ENCODE measurements around the gene AFF1.
"Not testable (repeated sequence)": the region's sequence is repeated elsewhere in the genome, so short reads cannot be mapped to it uniquely, and the experiment has no call there.

The AFF1 gene

DNA sequence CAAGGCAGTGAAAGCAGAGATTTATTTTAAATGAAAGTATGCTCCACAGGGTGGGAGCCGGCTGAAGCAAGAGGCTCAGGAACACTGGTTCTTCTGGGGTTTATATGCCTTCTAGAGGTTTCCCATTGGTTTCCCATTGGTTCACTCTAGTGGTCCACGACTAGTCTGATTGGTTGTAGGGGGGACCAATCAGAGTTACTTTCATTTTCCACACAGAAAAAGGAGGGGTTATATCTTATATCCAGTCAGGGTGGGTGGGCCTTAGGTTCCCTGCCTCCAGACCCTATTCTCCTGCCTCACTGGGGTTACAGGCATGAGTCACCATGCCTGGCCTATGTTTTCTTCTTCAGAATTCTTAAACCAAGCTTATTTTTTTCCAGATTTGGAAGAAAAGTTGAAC, 184.0 kb downstream of the AFF1 start:
- no peak for DNase-seq

DNA sequence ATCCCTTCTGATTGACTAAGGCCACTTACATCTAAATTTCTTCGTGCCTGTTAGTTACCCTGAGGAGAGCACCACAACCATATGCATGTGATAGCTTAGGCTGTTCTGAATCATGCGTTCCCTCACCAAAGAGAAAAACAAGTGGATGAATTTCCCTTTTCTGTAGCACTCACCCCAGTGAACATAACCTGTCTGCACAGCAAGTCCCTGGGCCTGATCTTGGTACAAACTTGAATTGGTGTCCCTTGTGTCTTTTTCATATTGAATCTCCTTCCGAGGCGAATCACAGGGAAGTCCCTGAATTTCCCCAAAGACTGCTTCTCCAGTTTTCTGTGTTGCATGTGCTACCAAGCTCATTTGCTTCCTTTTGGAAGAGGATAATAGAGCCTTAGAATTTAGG, 185.2 kb downstream of the AFF1 start:
- no peak for DNase-seq

DNA sequence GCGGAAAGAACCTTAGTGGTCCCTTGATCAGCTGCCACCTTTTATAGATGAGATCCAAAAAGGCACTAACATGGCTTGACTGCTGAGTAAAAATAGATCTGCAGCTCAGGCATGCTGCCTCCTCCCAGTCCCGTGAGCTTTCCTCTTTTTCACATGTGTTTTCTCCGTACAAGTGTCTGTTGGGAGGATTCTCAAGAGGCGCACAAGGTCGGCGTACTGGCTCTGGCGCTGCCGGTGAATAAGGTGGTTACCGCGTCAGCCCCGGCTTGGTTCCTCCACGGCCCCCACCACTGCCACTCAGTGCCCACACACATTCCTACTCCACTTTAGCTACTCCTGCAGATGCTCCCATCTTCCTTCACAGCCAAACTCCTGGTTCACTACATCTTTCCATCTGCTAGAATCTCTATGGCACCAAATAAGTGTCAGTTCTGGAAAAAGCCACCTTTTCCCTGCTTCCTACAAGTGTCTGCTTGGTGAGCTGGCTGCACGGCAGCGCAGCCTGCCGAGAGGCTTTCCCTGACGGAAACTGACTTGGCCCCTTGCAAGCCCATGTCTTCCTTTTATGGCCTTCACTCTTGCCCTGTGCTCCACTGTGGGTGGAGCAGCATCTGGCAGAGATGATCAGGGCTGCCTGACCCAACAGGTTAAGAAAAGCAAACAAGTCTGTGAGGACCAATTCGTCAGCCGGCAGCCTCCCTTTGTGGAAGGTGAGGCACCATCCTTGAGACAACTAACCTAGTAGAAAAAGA, 185.8 kb downstream of the AFF1 start:
- no peak for DNase-seq

DNA sequence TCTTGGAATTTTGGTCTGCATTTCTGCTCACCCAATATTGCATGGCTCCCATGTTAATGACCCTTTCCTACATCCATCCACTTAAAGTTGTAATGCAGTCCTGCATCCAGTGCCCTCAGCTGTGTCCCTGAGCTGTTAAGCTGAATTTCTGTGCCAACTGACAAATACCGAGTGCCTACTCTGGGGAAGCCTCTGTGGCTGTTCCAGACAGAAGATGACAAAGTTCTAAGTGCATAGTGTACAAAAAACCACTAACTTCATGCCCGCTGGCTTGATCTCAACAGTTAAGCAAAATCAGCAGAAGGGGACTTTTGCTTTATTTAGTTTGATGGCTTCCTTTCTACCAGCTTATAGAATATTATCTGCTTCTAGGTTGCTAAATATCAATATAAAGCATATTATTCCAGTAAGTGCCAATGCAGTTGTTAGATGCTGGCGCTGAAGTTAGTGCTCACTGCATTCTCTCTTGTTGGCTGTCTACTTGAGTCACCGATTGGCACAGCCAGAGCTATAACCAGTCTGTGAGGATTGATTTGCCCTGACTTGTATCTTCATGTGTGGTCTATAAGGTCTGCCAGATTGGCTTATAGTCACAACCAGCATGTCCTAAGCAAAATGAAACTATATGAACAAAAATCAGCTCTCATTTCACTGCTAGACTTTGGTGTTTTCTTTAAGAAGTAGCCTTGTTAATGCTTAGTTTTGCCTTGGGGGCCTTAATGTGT, 186.7 kb downstream of the AFF1 start:
- DNase-seq, result no peak

DNA sequence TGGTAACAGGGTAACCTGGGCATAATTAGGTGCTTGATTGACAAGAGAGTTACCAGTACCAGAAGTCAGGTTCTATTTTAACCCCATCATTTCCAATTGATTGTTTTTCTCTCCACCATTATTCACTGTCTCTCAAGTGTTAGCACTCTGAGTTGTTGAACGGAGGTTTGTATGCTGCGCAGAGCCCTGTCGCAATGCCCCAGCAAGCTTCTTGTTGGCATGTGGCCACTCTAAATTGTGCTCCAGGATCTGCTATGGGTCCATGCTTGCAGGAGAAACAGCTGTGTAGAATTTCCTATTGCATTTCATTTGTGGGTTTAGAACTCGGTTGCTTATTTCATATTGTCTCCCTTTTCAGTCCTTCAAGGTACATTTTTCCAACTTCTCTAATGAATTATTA, 187.4 kb downstream of the AFF1 start:
- DNase-seq, result no peak

DNA sequence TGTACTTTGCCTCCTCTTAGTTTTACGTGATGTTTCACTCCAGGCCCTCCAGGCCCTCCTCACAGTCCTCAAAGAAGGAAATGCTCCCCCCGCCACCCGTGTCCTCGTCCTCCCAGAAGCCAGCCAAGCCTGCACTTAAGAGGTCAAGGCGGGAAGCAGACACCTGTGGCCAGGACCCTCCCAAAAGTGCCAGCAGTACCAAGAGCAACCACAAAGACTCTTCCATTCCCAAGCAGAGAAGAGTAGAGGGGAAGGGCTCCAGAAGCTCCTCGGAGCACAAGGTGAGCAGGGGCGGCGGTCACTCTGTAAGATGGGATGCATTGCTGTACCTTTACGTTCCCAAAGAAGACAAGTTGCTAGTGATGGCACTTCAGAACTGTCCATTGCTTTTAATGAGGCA, 191.2 kb downstream of the AFF1 start:
- DNase-seq, result no peak

DNA sequence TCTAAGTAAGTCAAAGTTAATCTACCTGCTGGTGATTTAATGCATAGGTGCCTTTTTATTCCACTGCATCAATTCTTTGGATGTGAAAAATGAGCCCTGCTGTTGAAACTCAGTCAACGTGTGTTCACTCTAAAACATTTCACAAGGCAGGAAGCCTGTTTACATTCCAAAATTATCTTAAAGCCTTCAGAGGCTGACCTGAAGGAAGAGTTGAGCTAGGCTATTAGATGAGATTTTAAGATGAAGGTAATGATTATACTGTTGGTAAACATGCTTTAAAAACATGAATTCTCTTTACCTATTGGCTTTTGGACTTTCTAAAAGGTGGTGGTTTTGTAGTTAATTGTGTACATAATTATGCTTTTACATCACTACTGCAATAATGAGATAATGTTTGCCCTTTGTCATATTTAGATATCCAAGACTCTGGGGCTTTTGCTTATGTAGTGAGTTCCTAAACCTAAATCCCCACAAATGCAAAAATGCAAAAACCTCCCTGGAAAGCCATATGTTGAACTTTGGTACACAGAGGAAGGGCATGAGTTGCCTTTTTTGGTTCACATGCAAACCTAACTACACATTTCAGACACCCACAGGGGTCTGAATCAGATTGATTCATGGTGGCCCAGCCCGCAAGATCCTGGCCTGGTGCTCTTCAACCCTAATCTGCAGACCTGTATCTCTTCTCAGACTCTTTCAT, 193.3 kb downstream of the AFF1 start:
- no peak for DNase-seq

DNA sequence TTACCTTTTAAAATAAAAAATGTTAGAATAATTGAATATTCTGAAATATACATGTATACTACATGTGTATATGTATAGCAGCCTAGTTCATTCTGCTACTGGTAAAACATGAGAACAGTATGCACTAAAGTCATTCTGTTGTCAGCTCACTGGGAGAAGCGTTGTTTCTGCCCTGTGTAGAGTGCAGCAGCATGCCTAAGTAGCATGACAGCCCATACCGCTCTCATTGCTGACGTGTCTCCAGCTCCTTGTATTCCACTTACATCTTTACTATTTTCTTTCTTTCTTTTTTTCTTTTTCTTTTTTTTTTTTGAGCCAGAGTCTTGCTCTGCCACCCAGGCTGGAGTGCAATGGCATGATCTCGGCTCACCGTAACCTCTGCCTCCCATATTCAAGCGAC, 194.9 kb downstream of the AFF1 start:
- DNase-seq, result no peak

DNA sequence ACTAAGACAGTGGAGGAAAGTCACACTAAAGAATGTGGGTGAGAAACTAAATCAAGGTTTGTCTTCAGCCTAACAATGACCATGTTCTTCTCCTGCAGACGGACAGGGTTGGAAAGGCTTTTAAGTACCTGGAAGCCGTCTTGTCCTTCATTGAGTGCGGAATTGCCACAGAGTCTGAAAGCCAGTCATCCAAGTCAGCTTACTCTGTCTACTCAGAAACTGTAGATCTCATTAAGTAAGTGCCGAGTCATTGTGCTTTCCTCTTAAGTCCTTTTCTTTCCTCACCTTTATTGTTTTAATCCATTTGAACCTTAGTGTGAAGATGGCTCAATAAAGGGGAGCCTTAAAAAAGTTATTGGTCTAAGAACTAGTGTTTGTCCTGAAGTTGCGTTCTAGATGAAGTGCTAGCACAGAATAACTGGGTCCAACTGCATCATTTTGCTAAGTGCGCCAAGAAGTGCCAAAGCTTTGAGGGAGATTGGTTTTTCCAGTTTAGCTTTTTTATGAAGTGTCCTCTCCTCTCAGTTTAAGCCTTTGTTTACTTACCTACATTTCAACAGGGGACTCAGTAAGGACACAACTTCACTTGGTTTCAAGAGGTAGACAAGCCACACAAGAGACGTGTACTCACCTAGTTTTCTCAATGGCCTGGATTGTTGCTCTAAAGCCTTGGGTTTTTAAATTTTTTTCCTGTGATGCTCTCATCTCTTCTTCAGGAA, 196.3 kb downstream of the AFF1 start:
- no peak for DNase-seq

DNA sequence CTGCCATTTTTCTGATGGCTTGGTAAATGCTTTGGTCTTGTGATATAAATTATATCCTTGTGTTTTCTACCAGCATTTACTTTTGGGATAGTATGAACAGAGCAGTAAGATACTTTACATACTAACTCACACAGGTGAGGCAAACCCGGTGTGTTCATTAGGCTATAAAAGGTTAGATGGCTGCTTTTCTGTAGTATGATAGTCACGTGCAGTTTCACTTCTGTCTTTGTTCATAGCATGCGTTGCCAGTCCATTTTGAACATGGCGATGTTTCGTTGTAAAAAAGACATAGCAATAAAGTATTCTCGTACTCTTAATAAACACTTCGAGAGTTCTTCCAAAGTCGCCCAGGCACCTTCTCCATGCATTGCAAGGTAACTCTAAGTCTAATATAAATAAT, 197.2 kb downstream of the AFF1 start:
- DNase-seq, result no peak

DNA sequence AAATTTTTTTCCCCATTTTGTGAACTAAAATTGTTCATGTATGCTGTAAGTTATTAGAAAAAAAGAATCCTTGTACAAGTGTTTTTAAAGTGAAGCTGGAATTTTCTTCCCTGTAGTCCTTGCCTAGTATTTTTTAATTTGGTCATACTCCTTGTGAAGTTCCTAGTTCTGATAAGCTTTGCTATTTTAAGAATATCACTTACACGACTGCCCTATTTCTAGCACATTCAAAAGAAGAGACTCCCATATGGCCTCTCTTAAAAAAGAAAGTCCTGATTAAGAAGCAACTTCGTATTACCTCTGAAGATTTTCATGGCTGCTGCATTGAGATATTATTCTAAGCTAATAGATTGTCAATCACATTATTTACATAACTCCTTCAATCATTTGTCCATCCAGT, 198.4 kb downstream of the AFF1 start:
- DNase-seq, result no peak

DNA sequence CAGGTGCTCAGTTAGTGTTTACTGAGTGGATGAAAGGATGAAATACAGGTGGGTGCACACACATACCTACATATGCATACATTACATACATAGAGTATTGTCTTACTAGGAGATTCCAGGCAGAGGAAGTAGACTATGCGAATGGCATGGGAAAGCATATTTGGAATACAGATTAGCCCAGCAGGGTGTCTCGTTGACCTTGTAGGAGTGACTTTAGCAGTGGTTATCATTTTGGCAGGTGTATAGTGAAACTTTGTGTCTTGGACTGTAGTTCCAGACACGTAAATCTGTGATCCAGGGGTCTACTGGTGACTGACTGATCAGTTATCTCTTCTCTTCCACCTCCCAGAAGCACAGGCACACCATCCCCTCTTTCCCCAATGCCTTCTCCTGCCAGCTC, 199.3 kb downstream of the AFF1 start:
- no peak for DNase-seq

DNA sequence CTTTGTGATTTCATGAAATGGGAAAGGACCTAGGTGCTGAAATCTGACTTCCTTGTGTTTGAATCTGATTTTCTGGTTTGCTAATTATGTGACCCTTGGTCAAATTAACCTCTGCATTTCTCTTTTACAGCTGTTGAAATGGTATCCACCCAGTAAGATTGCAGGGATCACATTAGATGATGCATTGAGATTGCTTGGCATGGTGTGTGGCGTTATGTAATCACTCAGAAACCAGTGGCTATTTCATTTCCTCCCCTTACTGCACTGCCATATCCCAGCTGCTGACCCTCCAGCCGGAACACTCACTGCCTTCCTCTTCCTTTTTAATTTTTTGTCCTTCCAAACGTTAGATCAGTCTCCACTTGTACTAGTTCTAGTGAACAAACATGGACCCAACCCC, 206.6 kb downstream of the AFF1 start:
- DNase-seq, result no peak

DNA sequence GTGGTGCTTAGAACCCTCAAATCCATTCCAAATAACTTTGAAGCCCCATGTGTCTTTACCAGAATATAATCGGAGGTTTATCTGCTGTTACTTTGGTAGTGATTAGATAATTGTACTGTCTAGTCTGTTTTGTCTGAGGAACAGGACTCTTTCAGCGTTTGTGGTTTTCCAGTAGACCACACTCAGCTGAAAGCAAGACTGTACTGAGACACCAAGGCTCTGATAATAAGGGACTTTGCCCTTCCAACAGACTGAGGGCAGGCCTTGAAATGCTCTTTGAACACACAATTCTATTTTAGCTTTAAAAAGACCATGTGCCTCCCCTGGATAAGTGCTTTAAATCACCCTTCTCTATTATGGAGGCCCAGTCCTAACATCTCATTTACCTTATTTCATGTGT, 209.5 kb downstream of the AFF1 start:
- DNase-seq, result no peak

DNA sequence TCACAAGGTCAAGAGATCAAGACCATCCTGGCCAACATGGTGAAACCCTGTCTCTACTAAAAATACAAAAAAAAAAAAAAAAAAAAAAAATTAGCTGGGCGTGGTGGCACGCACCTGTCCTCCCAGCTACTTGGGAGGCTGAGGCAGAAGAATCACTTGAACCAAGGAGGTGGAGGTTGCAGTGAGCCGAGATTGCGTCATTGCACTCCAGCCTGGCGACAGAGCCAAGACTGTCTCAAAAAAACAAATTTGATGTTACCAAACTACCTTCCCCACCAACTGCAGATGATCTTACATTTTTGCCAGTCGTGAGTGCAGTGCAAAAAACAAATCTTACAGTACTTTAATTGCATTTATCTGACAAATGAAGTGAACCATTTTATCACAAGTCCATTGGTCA, 211.1 kb downstream of the AFF1 start:
- not testable (repeated sequence) for DNase-seq

DNA sequence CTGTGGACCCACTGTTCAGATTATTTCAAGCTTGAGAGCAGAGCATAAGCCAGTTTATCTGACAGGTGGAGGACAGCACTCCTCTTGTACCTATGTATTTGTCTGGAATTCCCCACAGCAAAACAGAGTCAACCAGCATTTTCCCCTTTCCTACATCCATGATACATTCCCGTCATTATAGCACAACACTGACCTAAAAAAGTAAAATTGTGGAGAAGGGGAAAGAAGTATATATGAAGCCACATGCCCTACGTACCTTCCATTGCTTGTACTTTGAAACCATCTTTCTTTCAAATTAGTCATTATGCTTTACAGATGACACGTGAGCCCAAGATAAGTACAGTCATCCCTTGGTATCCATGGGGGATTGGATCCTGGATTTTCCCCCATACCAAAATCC, 212.3 kb downstream of the AFF1 start:
- DNase-seq, result no peak

DNA sequence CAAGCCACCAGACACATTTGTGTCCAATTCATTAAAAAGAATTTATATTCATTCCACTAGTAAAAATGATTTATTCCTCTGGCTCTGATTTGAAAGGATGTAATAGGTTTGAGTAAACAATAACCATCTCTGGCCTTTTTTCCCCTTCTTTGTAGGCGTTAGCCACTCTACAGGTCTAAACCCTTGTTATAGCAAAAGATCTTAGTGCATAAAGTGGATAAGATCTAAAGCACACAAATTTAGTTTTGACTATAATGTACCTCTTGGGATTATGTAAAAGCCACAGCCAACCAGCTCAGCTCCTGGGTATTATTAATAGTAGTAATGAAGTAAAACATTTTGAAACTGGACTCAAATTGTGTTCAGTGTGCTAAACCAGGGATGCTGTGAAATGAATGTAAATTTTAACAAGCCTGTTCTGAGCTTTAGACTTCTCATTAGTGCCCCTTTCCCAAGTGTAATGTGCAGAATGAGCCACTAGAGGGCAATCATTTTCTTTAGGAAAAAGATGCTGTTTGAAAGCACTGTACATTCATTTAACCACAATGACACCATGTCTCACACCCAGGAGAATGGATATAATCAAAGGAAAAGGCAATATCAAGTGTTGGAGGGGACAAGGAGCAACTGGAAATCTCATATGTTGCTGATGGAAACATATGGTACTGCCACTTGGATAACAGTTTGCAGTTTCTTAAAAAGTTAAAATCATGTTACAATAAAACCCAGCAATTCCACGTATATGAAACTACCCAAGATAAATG, 215.9 kb downstream of the AFF1 start:
- no peak for DNase-seq

DNA sequence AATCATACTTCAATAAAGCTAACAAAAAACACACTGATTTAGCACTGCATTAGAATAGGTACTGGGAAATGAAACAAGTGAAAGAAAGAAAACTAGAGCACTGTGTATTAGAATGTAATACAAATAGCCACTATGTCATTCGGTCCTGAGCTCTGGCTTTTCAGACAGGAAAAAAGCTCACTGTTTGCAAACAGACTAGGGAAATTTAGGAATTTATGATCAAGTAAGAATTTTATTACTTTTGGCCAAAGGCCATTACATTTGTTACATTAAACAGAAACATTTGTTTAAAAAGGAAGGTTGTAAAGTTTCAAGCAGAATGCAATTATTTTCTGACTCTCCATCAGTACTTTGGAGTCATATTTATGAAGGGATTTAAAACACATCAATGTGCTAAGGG, 216.9 kb downstream of the AFF1 start:
- no peak for DNase-seq

DNA sequence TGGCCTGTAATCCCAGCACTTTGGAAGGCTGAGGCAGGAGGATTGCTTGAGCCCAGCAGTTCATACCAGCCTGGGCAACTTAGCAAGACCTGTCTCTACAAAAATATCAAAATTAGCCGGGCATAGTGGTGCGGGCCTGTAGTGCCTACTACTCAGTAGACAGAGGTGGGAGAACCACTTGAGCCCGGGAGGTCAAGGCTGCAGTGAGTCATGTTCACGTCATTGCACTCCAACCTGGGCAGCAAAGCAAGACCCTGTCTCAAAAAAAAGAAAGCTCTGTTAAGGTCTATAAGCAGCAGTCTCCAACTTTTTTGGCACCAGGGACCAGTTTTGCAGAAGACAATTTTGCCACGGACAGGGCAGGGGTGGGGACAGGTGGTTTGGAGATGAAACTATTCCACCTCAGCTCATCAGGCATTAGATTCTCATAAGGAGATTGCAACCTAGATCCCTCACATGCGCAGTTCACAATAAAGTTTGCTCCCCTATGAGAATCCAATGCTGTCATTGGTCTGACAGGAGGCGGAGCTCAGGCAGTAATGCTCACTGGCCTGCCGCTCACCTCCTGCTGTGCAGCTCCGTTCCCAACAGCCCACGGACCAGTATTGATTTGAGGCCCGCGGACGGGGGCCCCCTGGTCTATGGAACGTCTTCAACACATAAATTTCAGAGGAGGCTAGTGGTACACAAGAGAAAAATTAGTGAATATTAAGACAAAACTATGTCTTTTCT, 217.7 kb downstream of the AFF1 start:
- no peak for DNase-seq

DNA sequence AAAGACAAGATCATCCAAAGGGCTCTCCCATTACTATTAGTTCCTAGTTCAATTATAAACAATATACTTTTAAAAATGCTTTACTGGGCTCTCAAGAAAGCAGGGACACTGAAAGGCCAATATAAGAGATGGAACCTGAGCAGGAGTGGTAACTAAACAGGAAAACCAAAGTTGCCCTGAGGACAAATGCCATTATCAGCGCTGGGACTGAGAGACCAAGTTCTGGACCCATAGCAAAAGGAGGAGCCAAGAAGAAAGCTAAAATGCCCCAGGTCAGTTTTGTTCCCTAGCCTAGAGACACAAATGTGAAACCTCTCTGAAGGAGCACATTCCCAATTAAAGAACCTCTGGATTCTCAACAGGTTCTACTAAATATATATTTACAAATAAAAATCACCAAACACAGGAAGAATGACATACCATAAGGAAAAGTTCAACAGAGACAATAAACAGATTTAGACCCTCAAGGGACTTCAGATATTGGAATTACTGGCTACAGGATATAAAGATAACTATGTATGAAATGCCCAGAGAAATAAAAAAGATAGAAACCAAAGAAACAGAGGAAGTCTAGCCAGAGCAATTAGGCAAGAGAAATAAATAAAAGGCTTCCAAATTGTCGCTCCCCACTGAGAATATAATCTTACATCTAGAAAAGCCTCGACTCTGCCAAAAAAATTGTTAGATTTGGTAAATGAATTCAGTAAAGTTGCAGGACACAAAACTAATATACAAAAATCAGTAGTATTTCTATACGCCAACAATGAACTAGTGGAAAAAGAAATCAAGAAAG, 218.5 kb downstream of the AFF1 start:
- no peak for DNase-seq

DNA sequence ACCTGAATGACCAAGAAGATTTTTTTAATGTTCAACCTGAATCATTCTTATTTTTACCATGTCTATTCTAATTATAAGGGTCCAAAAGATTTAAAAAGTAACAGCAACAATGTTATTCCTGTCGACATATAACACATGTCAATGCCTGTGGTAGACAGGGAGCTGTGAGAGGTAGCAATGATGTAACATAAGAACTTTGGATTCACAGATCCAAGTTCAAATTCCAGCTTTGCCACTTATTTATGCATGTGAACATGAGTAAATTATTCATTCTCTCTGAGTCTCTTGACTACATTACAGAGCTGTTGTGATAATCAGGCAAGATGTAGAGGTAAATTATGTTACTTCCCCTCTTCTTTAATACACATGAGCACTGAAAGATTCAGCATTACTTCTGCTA, 231.1 kb downstream of the AFF1 start:
- DNase-seq, result no peak

Data from CD4-positive, alpha-beta T cell treated with Interferon gamma for 1 hour (primary cell).